ENCODE data around the gene TMEM120A.

TMEM120A gene

GRCh38 chr7:75993689-75994387 is 557 bp downstream of the TMEM120A start:
- peak; percentile 18 for DNase-seq

DNA sequence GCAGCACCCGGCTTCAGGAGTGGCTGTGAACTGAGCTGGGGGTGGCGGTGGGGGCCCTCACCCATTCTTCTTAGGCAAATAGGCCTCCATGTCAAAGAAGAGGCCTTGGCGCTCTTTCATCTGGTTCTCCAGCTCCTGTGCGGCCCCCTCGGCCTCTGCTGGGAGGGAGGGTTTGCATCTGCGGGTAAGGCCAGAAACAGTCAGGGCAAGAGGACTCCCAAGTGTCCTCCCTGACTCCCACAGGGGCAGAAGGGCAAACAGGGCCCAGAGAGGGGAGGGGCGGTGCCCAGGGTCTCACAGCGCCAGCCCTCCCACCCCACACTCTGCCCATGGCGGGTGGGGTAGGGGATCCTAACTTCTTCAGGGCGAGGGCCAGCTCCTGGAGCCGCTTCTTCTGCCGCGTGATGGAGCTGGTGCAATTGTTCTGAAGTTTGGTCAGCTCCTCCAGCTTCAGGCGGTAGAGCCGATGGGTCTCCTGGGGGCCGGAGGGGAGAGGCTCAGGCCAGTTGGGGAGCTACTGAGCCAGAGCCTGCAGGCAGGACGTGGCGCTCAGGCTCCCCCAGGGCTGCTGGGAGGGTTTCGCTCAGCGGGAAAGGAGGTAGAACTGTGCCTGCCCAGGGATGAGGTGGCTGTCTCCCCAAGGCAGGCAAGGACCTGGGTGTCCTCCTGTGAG is 2.2 kb downstream of the TMEM120A start:
- DNase-seq = no peak

GRCh38 chr7:75991531-75992082 is 2.8 kb downstream of the TMEM120A start:
- no peak for DNase-seq

GRCh38 chr7:75989500-75990388 is 4.7 kb downstream of the TMEM120A start:
- no peak for DNase-seq

GRCh38 chr7:75988568-75989499 is 5.6 kb downstream of the TMEM120A start:
- DNase-seq = no peak

DNA sequence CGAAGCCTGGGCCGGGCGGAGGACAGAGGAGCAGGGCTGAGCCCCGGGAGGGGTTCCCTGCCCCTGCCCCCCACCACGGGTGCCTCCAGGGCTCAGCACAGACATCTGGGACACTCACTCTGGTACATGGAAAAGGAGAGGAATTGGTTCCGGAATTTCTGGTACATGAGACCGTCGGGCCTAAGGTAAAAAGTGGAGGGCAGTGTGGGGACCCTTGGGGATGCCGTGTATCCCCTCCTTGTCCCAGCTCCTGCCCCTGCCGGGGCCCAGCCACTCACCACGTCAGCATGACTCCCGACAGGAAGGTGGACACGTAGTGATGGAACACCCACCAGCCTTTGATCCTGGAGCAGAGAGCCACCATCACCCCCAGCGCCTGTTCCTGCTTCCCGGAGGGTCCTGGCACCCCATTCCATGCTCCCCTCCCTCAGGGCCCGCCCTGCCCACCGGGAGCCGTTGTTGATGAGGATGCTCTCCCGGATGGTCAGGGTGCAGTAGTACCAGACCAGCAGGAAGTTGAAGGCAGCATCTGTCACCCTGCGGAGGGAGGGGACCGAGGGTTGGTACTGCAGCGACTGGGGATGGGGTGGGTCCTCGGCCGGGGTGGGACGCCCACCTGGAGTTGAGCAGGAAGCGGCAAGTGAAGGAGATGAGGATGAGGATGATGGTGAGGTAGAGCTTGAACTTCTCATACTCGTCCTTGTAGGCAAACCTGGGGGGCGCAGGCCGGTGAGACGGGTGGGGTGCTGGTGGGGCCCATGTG is 6.4 kb downstream of the TMEM120A start:
- DNase-seq = no peak

DNA sequence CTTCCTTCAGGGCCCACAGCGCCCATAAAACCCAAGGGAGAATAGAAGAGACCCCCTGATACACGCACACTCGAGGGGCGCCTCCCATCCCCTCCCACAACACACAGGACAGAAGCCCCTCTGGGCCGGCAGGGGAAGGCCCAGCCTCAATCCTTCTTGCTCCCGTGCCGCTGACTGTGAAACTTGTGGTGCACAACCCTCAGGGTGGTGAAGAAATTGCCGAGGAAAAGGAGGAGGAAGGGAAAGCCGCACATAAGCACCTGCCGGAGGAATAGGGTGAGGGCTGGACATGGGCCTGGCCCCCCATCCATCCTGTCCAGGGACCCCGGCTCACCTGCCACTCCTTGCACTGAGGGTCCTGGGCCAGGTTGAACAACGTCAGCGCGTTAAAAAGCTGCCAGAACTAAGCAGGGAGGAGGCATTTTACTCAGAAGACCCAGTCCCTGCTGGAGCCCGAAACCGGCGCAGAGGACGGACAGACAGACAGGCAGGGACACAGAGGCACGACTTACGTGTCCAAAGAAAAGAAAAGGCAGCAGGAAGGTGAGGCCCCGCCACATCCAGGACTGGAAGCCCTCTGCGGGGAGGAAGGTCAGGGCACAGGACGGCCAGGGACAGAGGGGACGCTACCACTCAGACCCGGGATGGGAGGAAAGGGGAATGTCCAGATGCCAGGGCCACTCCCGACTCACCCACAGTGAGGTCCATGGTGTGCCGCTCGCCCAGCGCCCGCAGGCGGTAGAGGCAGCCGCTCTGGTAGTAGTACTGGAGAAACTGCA is 7.2 kb downstream of the TMEM120A start:
- no peak for DNase-seq

DNA sequence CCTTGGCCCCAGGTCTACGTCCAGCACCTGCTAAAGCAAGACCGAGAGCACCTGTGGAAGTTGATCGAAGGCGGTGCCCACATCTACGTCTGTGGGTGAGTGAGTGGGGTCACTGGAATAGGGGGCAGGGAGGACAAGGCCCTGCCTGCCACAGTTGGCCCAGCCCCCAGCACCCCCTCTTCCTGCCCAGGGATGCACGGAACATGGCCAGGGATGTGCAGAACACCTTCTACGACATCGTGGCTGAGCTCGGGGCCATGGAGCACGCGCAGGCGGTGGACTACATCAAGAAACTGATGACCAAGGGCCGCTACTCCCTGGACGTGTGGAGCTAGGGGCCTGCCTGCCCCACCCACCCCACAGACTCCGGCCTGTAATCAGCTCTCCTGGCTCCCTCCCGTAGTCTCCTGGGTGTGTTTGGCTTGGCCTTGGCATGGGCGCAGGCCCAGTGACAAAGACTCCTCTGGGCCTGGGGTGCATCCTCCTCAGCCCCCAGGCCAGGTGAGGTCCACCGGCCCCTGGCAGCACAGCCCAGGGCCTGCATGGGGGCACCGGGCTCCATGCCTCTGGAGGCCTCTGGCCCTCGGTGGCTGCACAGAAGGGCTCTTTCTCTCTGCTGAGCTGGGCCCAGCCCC is 8.1 kb downstream of the TMEM120A start:
- DNase-seq = no peak

- no peak for DNase-seq
These were observed 8.8 kb downstream of the TMEM120A start for GRCh38 chr7:75985518-75986146.

DNA sequence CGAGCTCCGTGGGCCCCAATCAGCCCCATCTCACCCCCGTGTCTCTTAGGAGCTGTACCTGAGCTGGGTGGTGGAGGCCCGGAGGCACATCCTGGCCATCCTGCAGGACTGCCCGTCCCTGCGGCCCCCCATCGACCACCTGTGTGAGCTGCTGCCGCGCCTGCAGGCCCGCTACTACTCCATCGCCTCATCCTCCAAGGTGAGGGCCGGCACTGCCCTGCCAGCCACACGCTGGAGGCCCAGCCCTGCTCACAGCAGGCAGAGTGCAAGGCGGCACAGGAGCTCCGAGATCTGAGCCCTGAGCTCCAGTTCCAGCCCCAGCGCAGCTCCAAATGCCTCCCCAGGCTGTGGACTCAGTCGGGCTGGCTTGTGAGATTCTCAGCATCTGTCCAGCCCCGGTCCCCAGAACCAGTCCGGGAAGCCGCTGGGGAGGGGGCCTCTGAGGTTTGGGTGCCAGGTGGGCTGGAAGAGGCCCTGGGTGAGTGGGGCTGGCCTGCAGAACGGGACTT is 9.3 kb downstream of the TMEM120A start:
- DNase-seq = no peak

DNA sequence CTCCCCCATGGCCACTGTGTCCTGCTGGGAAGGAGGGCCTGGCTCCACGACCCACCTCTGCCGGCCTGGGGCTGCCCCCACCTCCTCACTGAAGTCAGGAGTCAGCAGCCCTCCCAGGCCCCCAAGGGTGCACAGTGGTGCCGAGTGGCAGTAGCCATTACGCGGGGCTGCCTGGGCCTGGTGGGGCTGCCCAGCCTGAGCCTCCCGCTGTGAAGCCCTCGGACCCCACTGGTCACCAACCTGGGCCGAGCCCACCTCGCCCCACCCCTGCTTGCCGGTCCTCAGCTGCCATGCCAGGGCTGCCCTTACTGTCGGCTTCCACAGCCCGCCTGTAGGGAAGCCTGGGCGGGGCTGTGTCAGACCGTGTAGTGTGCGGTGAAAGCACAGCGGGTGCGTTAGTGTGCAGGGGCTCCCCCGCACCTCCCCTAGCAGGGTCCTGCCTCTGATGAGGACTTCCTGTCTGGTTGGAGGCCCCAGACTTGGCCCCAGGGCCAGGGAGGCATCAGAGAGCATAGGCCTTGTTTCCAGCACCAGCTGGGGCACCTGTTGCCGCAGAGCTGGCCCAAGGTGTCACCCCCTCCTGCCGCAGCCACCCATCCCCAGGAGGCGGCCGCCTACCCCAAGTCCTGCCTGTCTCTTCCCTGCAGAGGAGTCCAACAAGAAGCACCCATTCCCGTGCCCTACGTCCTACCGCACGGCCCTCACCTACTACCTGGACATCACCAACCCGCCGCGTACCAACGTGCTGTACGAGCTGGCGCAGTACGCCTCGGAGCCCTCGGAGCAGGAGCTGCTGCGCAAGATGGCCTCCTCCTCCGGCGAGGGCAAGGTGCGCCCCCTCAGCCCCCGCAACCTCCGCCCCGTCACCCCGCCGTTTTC is 10.0 kb downstream of the TMEM120A start:
- no peak for DNase-seq

DNA sequence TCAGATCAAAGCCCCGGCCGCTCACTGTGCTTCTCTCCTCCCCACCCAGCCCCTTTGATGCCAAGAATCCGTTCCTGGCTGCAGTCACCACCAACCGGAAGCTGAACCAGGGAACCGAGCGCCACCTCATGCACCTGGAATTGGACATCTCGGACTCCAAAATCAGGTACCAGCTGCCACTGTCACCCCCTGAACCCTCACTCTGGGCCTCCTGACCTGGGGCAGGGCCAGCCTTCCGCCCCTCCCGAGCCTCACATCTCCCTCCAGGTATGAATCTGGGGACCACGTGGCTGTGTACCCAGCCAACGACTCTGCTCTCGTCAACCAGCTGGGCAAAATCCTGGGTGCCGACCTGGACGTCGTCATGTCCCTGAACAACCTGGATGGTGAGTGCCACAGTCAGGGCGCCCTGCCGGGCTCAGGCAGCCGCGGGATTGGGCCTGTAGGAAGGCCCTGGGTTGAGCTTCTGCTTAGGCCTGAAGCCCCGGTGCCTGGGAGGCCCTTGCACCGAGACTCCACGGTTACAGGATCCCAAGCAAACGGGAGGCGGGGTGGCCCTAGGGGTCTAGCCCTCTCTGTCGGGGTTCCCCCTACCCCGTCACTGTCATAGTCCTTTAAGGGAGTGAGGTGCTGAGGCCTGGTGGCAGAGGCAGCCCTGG is 10.8 kb downstream of the TMEM120A start:
- no peak for DNase-seq

- DNase-seq = no peak
These were observed 11.9 kb downstream of the TMEM120A start for GRCh38 chr7:75982306-75983064.

GRCh38 chr7:75981453-75982305 is 12.7 kb downstream of the TMEM120A start:
- no peak for DNase-seq

DNA sequence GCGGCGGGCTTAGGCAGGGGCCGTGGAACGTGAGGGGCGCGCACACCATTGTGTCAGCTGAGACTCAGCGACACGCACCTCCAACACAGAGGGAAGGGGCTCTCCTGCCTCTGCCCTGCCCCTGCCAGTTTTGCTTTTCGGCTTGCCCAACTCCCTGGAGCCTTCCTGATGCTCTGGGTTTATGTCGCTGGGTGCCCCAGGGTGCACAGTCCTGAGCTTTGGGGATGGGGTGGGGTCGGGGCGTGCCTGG is 13.3 kb downstream of the TMEM120A start:
- no peak for DNase-seq
